ENCODE data around the gene PRUNE2.
A peak's percentile ranks its signal among the peaks of the same experiment; 100 is the strongest.

PRUNE2 gene

GRCh38 chr9:76827296-76828080, 78.4 kb downstream of the PRUNE2 start:
- H3K27ac ChIP-seq (ENCODE audit: poor library complexity, severe bottlenecking), result no peak overlapping the region
- ATAC-seq (ENCODE audit: low read depth), result no peak
- no peaks in the 10 kb centered on the region for H3K36me3 ChIP-seq (ENCODE audit: low read depth)
- TF ChIP-seq CTCF (IDR thresholded peaks at IDR 0.05; ENCODE audit: poor library complexity, severe bottlenecking), result no peak
- DNase-seq (ENCODE audit: low spot score), result no peak
- H3K27me3 ChIP-seq (ENCODE audit: insufficient read depth, poor library complexity, severe bottlenecking), result no peaks in the 10 kb centered on the region
- H3K4me3 ChIP-seq (ENCODE audit: severe bottlenecking), result no peak overlapping the region
- no peaks in the 10 kb centered on the region for H3K9me3 ChIP-seq (ENCODE audit: severe bottlenecking)
- H3K4me1 ChIP-seq (ENCODE audit: insufficient read depth, poor library complexity, severe bottlenecking), result no peaks in the 10 kb centered on the region

GRCh38 chr9:76820431-76820830, 85.5 kb downstream of the PRUNE2 start:
- Histone ChIP-seq H3K4me1 (ENCODE audit: insufficient read depth, poor library complexity, severe bottlenecking) (peaks cover 14% of the 10 kb centered on the region), H3K27ac (ENCODE audit: poor library complexity, severe bottlenecking) (no peak overlapping the region), H3K27me3 (ENCODE audit: insufficient read depth, poor library complexity, severe bottlenecking) (no peaks in the 10 kb centered on the region), H3K36me3 (ENCODE audit: low read depth) (no peaks in the 10 kb centered on the region), H3K9me3 (ENCODE audit: severe bottlenecking) (no peaks in the 10 kb centered on the region), H3K4me3 (ENCODE audit: severe bottlenecking) (no peak overlapping the region)
- DNase-seq (ENCODE audit: low spot score) (no peak), ATAC-seq (ENCODE audit: low read depth) (no peak)
- TF ChIP-seq CTCF (IDR thresholded peaks at IDR 0.05; ENCODE audit: poor library complexity, severe bottlenecking), result no peak

GRCh38 chr9:76818271-76818670, 87.6 kb downstream of the PRUNE2 start:
- H3K27ac ChIP-seq (ENCODE audit: poor library complexity, severe bottlenecking), result peak overlapping the region; percentile 49
- no peak overlapping the region for H3K4me3 ChIP-seq (ENCODE audit: severe bottlenecking)
- DNase-seq (ENCODE audit: low spot score), result peak; percentile 86
- H3K9me3 ChIP-seq (ENCODE audit: severe bottlenecking), result no peaks in the 10 kb centered on the region
- no peaks in the 10 kb centered on the region for H3K27me3 ChIP-seq (ENCODE audit: insufficient read depth, poor library complexity, severe bottlenecking)
- H3K36me3 ChIP-seq (ENCODE audit: low read depth), result no peaks in the 10 kb centered on the region
- H3K4me1 ChIP-seq (ENCODE audit: insufficient read depth, poor library complexity, severe bottlenecking), result peaks cover 14% of the 10 kb centered on the region
- no peak for TF ChIP-seq CTCF (IDR thresholded peaks at IDR 0.05; ENCODE audit: poor library complexity, severe bottlenecking)
- peak; percentile 100 for ATAC-seq (ENCODE audit: low read depth)

DNA sequence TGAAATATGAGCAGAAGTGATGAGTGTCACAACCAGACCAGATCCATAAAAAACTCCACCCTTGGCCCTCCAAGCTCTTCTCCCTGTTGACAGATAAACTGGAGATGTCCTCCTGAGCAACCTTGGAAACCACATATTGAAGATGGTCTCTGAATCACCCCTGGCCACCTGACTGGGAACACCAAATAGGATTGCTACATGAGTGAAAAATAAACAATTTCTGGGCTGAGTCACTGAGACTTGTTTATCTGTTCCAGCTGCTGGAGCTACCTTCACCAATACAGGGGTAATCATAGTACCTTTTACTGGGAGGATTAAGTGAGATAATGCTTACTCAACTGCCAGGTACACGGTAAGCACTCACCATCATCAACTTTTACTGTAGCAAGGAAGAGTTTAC, 88.4 kb downstream of the PRUNE2 start:
- H3K36me3 ChIP-seq (ENCODE audit: low read depth), result no peaks in the 10 kb centered on the region
- H3K27me3 ChIP-seq (ENCODE audit: insufficient read depth, poor library complexity, severe bottlenecking), result no peaks in the 10 kb centered on the region
- H3K4me1 ChIP-seq (ENCODE audit: insufficient read depth, poor library complexity, severe bottlenecking), result peaks cover 14% of the 10 kb centered on the region
- H3K4me3 ChIP-seq (ENCODE audit: severe bottlenecking), result no peak overlapping the region
- no peak for TF ChIP-seq CTCF (IDR thresholded peaks at IDR 0.05; ENCODE audit: poor library complexity, severe bottlenecking)
- ATAC-seq (ENCODE audit: low read depth), result peak; percentile 50
- no peak for DNase-seq (ENCODE audit: low spot score)
- H3K9me3 ChIP-seq (ENCODE audit: severe bottlenecking), result no peaks in the 10 kb centered on the region
- peak overlapping the region; percentile 49 for H3K27ac ChIP-seq (ENCODE audit: poor library complexity, severe bottlenecking)

GRCh38 chr9:76812591-76812990, 93.3 kb downstream of the PRUNE2 start:
- no peak for TF ChIP-seq CTCF (IDR thresholded peaks at IDR 0.05; ENCODE audit: poor library complexity, severe bottlenecking)
- H3K4me1 ChIP-seq (ENCODE audit: insufficient read depth, poor library complexity, severe bottlenecking), result peaks cover 6% of the 10 kb centered on the region
- H3K36me3 ChIP-seq (ENCODE audit: low read depth), result no peaks in the 10 kb centered on the region
- H3K27ac ChIP-seq (ENCODE audit: poor library complexity, severe bottlenecking), result no peak overlapping the region
- no peak overlapping the region for H3K4me3 ChIP-seq (ENCODE audit: severe bottlenecking)
- ATAC-seq (ENCODE audit: low read depth) (no peak), DNase-seq (ENCODE audit: low spot score) (no peak)
- no peaks in the 10 kb centered on the region for H3K27me3 ChIP-seq (ENCODE audit: insufficient read depth, poor library complexity, severe bottlenecking)
- no peaks in the 10 kb centered on the region for H3K9me3 ChIP-seq (ENCODE audit: severe bottlenecking)

Data from RWPE2 (cell line).